ENCODE data around the gene DLGAP1.

Gene DLGAP1

GRCh38 chr18:3845161-3845560 is 609.9 kb downstream of the DLGAP1 start:
- Histone ChIP-seq H3K27me3 (ENCODE audit: control insufficient read depth, insufficient read depth, low read length) (peaks cover 22% of the 10 kb centered on the region), H3K9me3 (replicated peaks; ENCODE audit: low read length) (no peaks in the 10 kb centered on the region), H3K36me3 (ENCODE audit: insufficient read depth, low read length) (no peaks in the 10 kb centered on the region), H3K4me1 (ENCODE audit: control insufficient read depth, insufficient read depth, low read length) (no peaks in the 10 kb centered on the region), H3K9ac (ENCODE audit: low read depth, low read length) (no peak overlapping the region), H3K4me2 (ENCODE audit: low read length) (no peak overlapping the region), H3K4me3 (ENCODE audit: low read length) (no peak overlapping the region)

- Histone ChIP-seq H3K27me3 (ENCODE audit: control insufficient read depth, insufficient read depth, low read length) (peaks cover 22% of the 10 kb centered on the region), H3K9ac (ENCODE audit: low read depth, low read length) (no peak overlapping the region), H3K36me3 (ENCODE audit: insufficient read depth, low read length) (no peaks in the 10 kb centered on the region), H3K4me2 (ENCODE audit: low read length) (no peak overlapping the region), H3K4me3 (ENCODE audit: low read length) (no peak overlapping the region), H3K9me3 (replicated peaks; ENCODE audit: low read length) (no peaks in the 10 kb centered on the region), H3K4me1 (ENCODE audit: control insufficient read depth, insufficient read depth, low read length) (no peaks in the 10 kb centered on the region)
These were observed 612.3 kb downstream of the DLGAP1 start for GRCh38 chr18:3842844-3843243.

GRCh38 chr18:3840766-3841165 is 614.3 kb downstream of the DLGAP1 start:
- no peaks in the 10 kb centered on the region for H3K4me1 ChIP-seq (ENCODE audit: control insufficient read depth, insufficient read depth, low read length)
- H3K4me2 ChIP-seq (ENCODE audit: low read length), result no peak overlapping the region

GRCh38 chr18:3839581-3839981 is 615.5 kb downstream of the DLGAP1 start:
- Histone ChIP-seq H3K27me3 (ENCODE audit: control insufficient read depth, insufficient read depth, low read length) (peaks cover 14% of the 10 kb centered on the region), H3K9me3 (replicated peaks; ENCODE audit: low read length) (no peaks in the 10 kb centered on the region), H3K4me3 (ENCODE audit: low read length) (no peak overlapping the region), H3K9ac (ENCODE audit: low read depth, low read length) (no peak overlapping the region), H3K4me2 (ENCODE audit: low read length) (no peak overlapping the region), H3K36me3 (ENCODE audit: insufficient read depth, low read length) (no peaks in the 10 kb centered on the region), H3K4me1 (ENCODE audit: control insufficient read depth, insufficient read depth, low read length) (no peaks in the 10 kb centered on the region)

More at GRCh38 chr18:3840766-3841165, 614.3 kb downstream of the DLGAP1 start:
- peaks cover 20% of the 10 kb centered on the region for H3K27me3 ChIP-seq (ENCODE audit: control insufficient read depth, insufficient read depth, low read length)
- no peaks in the 10 kb centered on the region for H3K9me3 ChIP-seq (replicated peaks; ENCODE audit: low read length)
- H3K4me3 ChIP-seq (ENCODE audit: low read length), result no peak overlapping the region
- H3K36me3 ChIP-seq (ENCODE audit: insufficient read depth, low read length), result no peaks in the 10 kb centered on the region
- no peak overlapping the region for H3K9ac ChIP-seq (ENCODE audit: low read depth, low read length)

GRCh38 chr18:3836483-3837335 is 618.4 kb downstream of the DLGAP1 start:
- no peaks in the 10 kb centered on the region for H3K9me3 ChIP-seq (replicated peaks; ENCODE audit: low read length)
- no peaks in the 10 kb centered on the region for H3K4me1 ChIP-seq (ENCODE audit: control insufficient read depth, insufficient read depth, low read length)
- H3K4me2 ChIP-seq (ENCODE audit: low read length), result no peak overlapping the region
- H3K36me3 ChIP-seq (ENCODE audit: insufficient read depth, low read length), result no peaks in the 10 kb centered on the region
- no peak overlapping the region for H3K4me3 ChIP-seq (ENCODE audit: low read length)
- H3K9ac ChIP-seq (ENCODE audit: low read depth, low read length), result no peak overlapping the region
- H3K27me3 ChIP-seq (ENCODE audit: control insufficient read depth, insufficient read depth, low read length), result peaks cover 5% of the 10 kb centered on the region

- no peaks in the 10 kb centered on the region for H3K36me3 ChIP-seq (ENCODE audit: insufficient read depth, low read length)
- no peaks in the 10 kb centered on the region for H3K4me1 ChIP-seq (ENCODE audit: control insufficient read depth, insufficient read depth, low read length)
- no peak overlapping the region for H3K9ac ChIP-seq (ENCODE audit: low read depth, low read length)
These were observed 623.0 kb downstream of the DLGAP1 start for GRCh38 chr18:3832025-3832638.

GRCh38 chr18:3830604-3831003 is 624.5 kb downstream of the DLGAP1 start:
- Histone ChIP-seq H3K36me3 (ENCODE audit: insufficient read depth, low read length) (no peaks in the 10 kb centered on the region), H3K27me3 (ENCODE audit: control insufficient read depth, insufficient read depth, low read length) (no peaks in the 10 kb centered on the region), H3K4me2 (ENCODE audit: low read length) (no peak overlapping the region), H3K9me3 (replicated peaks; ENCODE audit: low read length) (no peaks in the 10 kb centered on the region), H3K9ac (ENCODE audit: low read depth, low read length) (no peak overlapping the region), H3K4me3 (ENCODE audit: low read length) (no peak overlapping the region), H3K4me1 (ENCODE audit: control insufficient read depth, insufficient read depth, low read length) (no peaks in the 10 kb centered on the region)

More at GRCh38 chr18:3832025-3832638, 623.0 kb downstream of the DLGAP1 start:
- Histone ChIP-seq H3K9me3 (replicated peaks; ENCODE audit: low read length) (no peaks in the 10 kb centered on the region), H3K4me2 (ENCODE audit: low read length) (no peak overlapping the region), H3K27me3 (ENCODE audit: control insufficient read depth, insufficient read depth, low read length) (peaks cover 5% of the 10 kb centered on the region), H3K4me3 (ENCODE audit: low read length) (no peak overlapping the region)

- no peak overlapping the region for H3K9ac ChIP-seq (ENCODE audit: low read depth, low read length)
- H3K9me3 ChIP-seq (replicated peaks; ENCODE audit: low read length), result no peaks in the 10 kb centered on the region
- H3K27me3 ChIP-seq (ENCODE audit: control insufficient read depth, insufficient read depth, low read length), result no peaks in the 10 kb centered on the region
- no peaks in the 10 kb centered on the region for H3K36me3 ChIP-seq (ENCODE audit: insufficient read depth, low read length)
- H3K4me2 ChIP-seq (ENCODE audit: low read length), result no peak overlapping the region
- H3K4me1 ChIP-seq (ENCODE audit: control insufficient read depth, insufficient read depth, low read length), result no peaks in the 10 kb centered on the region
- no peak overlapping the region for H3K4me3 ChIP-seq (ENCODE audit: low read length)
These were observed 627.8 kb downstream of the DLGAP1 start for GRCh38 chr18:3827236-3827845.

GRCh38 chr18:3826021-3826420 is 629.1 kb downstream of the DLGAP1 start:
- no peak overlapping the region for H3K4me3 ChIP-seq (ENCODE audit: low read length)

GRCh38 chr18:3824101-3824500 is 631.0 kb downstream of the DLGAP1 start:
- H3K4me2 ChIP-seq (ENCODE audit: low read length), result no peak overlapping the region
- no peak overlapping the region for H3K9ac ChIP-seq (ENCODE audit: low read depth, low read length)
- H3K36me3 ChIP-seq (ENCODE audit: insufficient read depth, low read length), result no peaks in the 10 kb centered on the region
- H3K27me3 ChIP-seq (ENCODE audit: control insufficient read depth, insufficient read depth, low read length), result peaks cover 6% of the 10 kb centered on the region
- no peak overlapping the region for H3K4me3 ChIP-seq (ENCODE audit: low read length)
- H3K4me1 ChIP-seq (ENCODE audit: control insufficient read depth, insufficient read depth, low read length), result no peaks in the 10 kb centered on the region
- no peaks in the 10 kb centered on the region for H3K9me3 ChIP-seq (replicated peaks; ENCODE audit: low read length)

More at GRCh38 chr18:3826021-3826420, 629.1 kb downstream of the DLGAP1 start:
- H3K4me2 ChIP-seq (ENCODE audit: low read length), result no peak overlapping the region
- no peaks in the 10 kb centered on the region for H3K9me3 ChIP-seq (replicated peaks; ENCODE audit: low read length)
- peaks cover 6% of the 10 kb centered on the region for H3K27me3 ChIP-seq (ENCODE audit: control insufficient read depth, insufficient read depth, low read length)
- no peaks in the 10 kb centered on the region for H3K36me3 ChIP-seq (ENCODE audit: insufficient read depth, low read length)
- H3K4me1 ChIP-seq (ENCODE audit: control insufficient read depth, insufficient read depth, low read length), result no peaks in the 10 kb centered on the region
- H3K9ac ChIP-seq (ENCODE audit: low read depth, low read length), result no peak overlapping the region

GRCh38 chr18:3823073-3823472 is 632.0 kb downstream of the DLGAP1 start:
- Histone ChIP-seq H3K4me1 (ENCODE audit: control insufficient read depth, insufficient read depth, low read length) (no peaks in the 10 kb centered on the region), H3K27me3 (ENCODE audit: control insufficient read depth, insufficient read depth, low read length) (peaks cover 6% of the 10 kb centered on the region), H3K9me3 (replicated peaks; ENCODE audit: low read length) (no peaks in the 10 kb centered on the region), H3K4me3 (ENCODE audit: low read length) (no peak overlapping the region), H3K36me3 (ENCODE audit: insufficient read depth, low read length) (no peaks in the 10 kb centered on the region), H3K4me2 (ENCODE audit: low read length) (no peak overlapping the region), H3K9ac (ENCODE audit: low read depth, low read length) (no peak overlapping the region)
